ENCODE measurements around the gene CMTM2. TPM values are rescaled to one million over a fixed set of nuclear protein-coding genes. Genes with fewer than 3 reads are reported as not detected.

CMTM2 gene
- total and polyA plus RNA-seq, 2 of the 4 experiments (the other 2 are of a cell fraction), result not detected

GRCh38 chr16:66599726-66600125 lies 20.5 kb downstream of the CMTM2 start:
- no CpG with 5 or more reads among the region's 4 CpGs for WGBS, 2 experiments (ENCODE audit: extremely low coverage in 2 of 2, insufficient read length in 1 of 2)
- no peak overlapping the region for H3K56ac ChIP-seq (ENCODE audit: extremely low read depth, insufficient read depth, low read length)
- peaks cover 5% of the 10 kb centered on the region; the same call in 1 of the 2 replicates for H3K9me3 ChIP-seq (ENCODE audit: control insufficient read depth, insufficient read depth, low read length)
- H4K91ac ChIP-seq (ENCODE audit: insufficient read depth, low read depth, low read length), result no peak overlapping the region
- peaks cover 14% of the 10 kb centered on the region for H3K27me3 ChIP-seq (ENCODE audit: control insufficient read depth, insufficient read depth, low read length)
- H2BK5ac ChIP-seq (ENCODE audit: low read depth, low read length, poor library complexity, severe bottlenecking), result no peak overlapping the region
- H3K4me2 ChIP-seq (ENCODE audit: low read depth, low read length), result no peak overlapping the region
- TF ChIP-seq MAZ (IDR thresholded peaks at IDR 0.05; ENCODE audit: borderline replicate concordance, low read depth, low read length) (no peak), CEBPB (IDR thresholded peaks at IDR 0.05; ENCODE audit: low read depth, low read length) (no peak), MXI1 (IDR thresholded peaks at IDR 0.05; ENCODE audit: borderline replicate concordance, low read depth, low read length) (no peak), USF2 (IDR thresholded peaks at IDR 0.05; ENCODE audit: low read depth, low read length) (no peak), POLR2A (IDR thresholded peaks at IDR 0.05; ENCODE audit: low read depth, low read length) (no peak), CHD1 (IDR thresholded peaks at IDR 0.05; ENCODE audit: low read depth, low read length) (no peak), NFE2L2 (IDR thresholded peaks at IDR 0.05; ENCODE audit: low read depth, low read length) (no peak), RAD21 (IDR thresholded peaks at IDR 0.05; ENCODE audit: low read length) (no peak), CTCF (conservative IDR thresholded peaks at IDR 0.05; ENCODE audit: low read depth, low read length) (no peak), RFX5 (IDR thresholded peaks at IDR 0.05; ENCODE audit: low read depth, low read length) (no peak)
- no peaks in the 10 kb centered on the region for H3K9me1 ChIP-seq (ENCODE audit: insufficient read depth, low read length)
- no peak overlapping the region for H3K14ac ChIP-seq (replicated peaks; ENCODE audit: low read depth, low read length)
- H3K27ac ChIP-seq (ENCODE audit: insufficient read depth, low read length), result no peak overlapping the region
- ChIA-PET CTCF (interaction anchor here (1.1 kb wide), 1 partner anchor 193 kb away, joined by 4 read pairs; no protein-coding TSS in a partner anchor), POLR2A (ENCODE audit: unreplicated experiment) (no interaction called here)
- intact Hi-C loops (cut with micrococcal nuclease), result no loop called here
- H3K4me1 ChIP-seq (ENCODE audit: control insufficient read depth, insufficient read depth, low read length), result peaks cover 3% of the 10 kb centered on the region; the same call in 1 of the 2 replicates
- ATAC-seq (ENCODE audit: low read depth) (no peak), DNase-seq (no peak)
- no peak overlapping the region for H4K8ac ChIP-seq (ENCODE audit: low read depth in 2 of 2, low read length in 2 of 2)
- H3K23ac ChIP-seq (ENCODE audit: low read depth, low read length), result no peak overlapping the region
- no peaks in the 10 kb centered on the region for H3K36me3 ChIP-seq (ENCODE audit: control insufficient read depth, insufficient read depth, low read length)
- no peak overlapping the region for H2AFZ ChIP-seq (replicated peaks; ENCODE audit: low read length, poor library complexity)
- no peak overlapping the region for H3K4me3 ChIP-seq (ENCODE audit: insufficient read depth, low read depth, low read length)
- no peak overlapping the region for H2BK120ac ChIP-seq (ENCODE audit: low read depth, low read length)
- H2AK5ac ChIP-seq (ENCODE audit: low read depth, low read length), result no peak overlapping the region
- H3K79me1 ChIP-seq (ENCODE audit: low read depth in 1 of 2, low read length in 2 of 2), result peaks cover 0 to 8% of the 10 kb centered on the region in 2 experiments; a peak in 2 of 4 replicates
- dilution Hi-C loops (cut with HindIII; ENCODE audit: low sequenced_read_pairs, unreplicated experiment), result no loop called here
- in situ Hi-C loops (cut with MboI; ENCODE audit: low sequenced_read_pairs), result loop anchor here (5.0 kb wide), 2 partner anchors 47 to 192 kb away; partner anchors contain the start of genes CKLF and TK2
- H2BK15ac ChIP-seq (ENCODE audit: low read depth, low read length), result no peak overlapping the region
- H3K18ac ChIP-seq (ENCODE audit: low read depth, low read length), result no peak overlapping the region
- BruUV-seq (replicated peaks), result no TSS peak
- no peak overlapping the region for H2BK20ac ChIP-seq (ENCODE audit: low read depth, low read length)
- no peaks in the 10 kb centered on the region for H4K20me1 ChIP-seq (ENCODE audit: insufficient read depth, low read length)
- H4K5ac ChIP-seq (ENCODE audit: low read depth, low read length), result no peak overlapping the region
- no peak overlapping the region for H3K4ac ChIP-seq (ENCODE audit: low read depth, low read length)
- no peak overlapping the region for H2AK9ac ChIP-seq (replicated peaks; ENCODE audit: low read depth, low read length, poor library complexity)
- H3K9ac ChIP-seq (ENCODE audit: low read depth, low read length), result no peak overlapping the region
